Ectodermal cell (in vitro differentiated cells): ENCODE measurements around the gene DHFR2.
"Not testable (repeated sequence)": the region's sequence is repeated elsewhere in the genome, so short reads cannot be mapped to it uniquely, and the experiment has no call there.

Source experiments
- H3K27ac ChIP-seq: 2 replicates; pipeline ENCODE4 v1.7.0; 2013; ENCODE audit warnings: mild to moderate bottlenecking, low read depth, low read length; ENCODE audit not compliant: insufficient read depth, poor library complexity, severe bottlenecking
- H3K27me3 ChIP-seq: 2 replicates; pipeline ENCODE4 v1.7.0; 2013; ENCODE audit warnings: mild to moderate bottlenecking, low read length; ENCODE audit not compliant: insufficient read depth, control insufficient read depth, poor library complexity, severe bottlenecking
- H3K36me3 ChIP-seq: one replicate; pipeline ENCODE4 v1.7.0; 2013; ENCODE audit warnings: low read length; ENCODE audit not compliant: control insufficient read depth, insufficient read depth
- H3K4me1 ChIP-seq: one replicate; pipeline ENCODE4 v1.7.0; 2013; ENCODE audit warnings: low read length; ENCODE audit not compliant: control insufficient read depth, insufficient read depth
- H3K4me3 ChIP-seq: 2 replicates; pipeline ENCODE4 v1.7.0; 2013; ENCODE audit warnings: low read depth, low read length, control low read depth; ENCODE audit not compliant: insufficient read depth
- H3K9me3 ChIP-seq: 2 replicates; pipeline ENCODE4 v1.7.0; 2013; ENCODE audit warnings: mild to moderate bottlenecking, low read length, moderate library complexity; ENCODE audit not compliant: control insufficient read depth
- WGBS, 2 experiments: methylation state at CpG; one replicate each; pipeline ENCODE4 v1.1.7; 2013; ENCODE audit warnings: missing lambda C conversion rate in 2 of 2; 5-methylcytosine and 5-hydroxymethylcytosine counted together

Gene DHFR2

GRCh38 chr3:94065819-94066480 lies 3.2 kb upstream of the DHFR2 start:
- no peak overlapping the region for H3K27ac ChIP-seq
- no peaks in the 10 kb centered on the region for H3K36me3 ChIP-seq
- H3K4me3 ChIP-seq = no peak overlapping the region
- no peaks in the 10 kb centered on the region for H3K27me3 ChIP-seq
- 91 to 96% methylated on average over 1 of the region's 1 CpG for WGBS, 2 experiments
- H3K4me1 ChIP-seq = peaks cover 11% of the 10 kb centered on the region
- no peaks in the 10 kb centered on the region for H3K9me3 ChIP-seq

GRCh38 chr3:94065122-94065521 lies 2.4 kb upstream of the DHFR2 start:
- Histone ChIP-seq H3K36me3 (peaks cover 2% of the 10 kb centered on the region), H3K9me3 (no peaks in the 10 kb centered on the region), H3K4me1 (peaks cover 11% of the 10 kb centered on the region), H3K27me3 (no peaks in the 10 kb centered on the region), H3K4me3 (no peak overlapping the region), H3K27ac (no peak overlapping the region)
- 89% methylated on average over 1 of the region's 1 CpG; no CpG with 5 or more reads in 1 of the 2 experiments for WGBS, 2 experiments

- Histone ChIP-seq H3K4me3 (no peak overlapping the region), H3K36me3 (peaks cover 4% of the 10 kb centered on the region), H3K4me1 (peaks cover 11% of the 10 kb centered on the region), H3K9me3 (no peaks in the 10 kb centered on the region), H3K27ac (no peak overlapping the region), H3K27me3 (no peaks in the 10 kb centered on the region)
- WGBS, 2 experiments = 94% methylated on average over 4 to 6 of the region's 6 CpGs
Measured at GRCh38 chr3:94064243-94064860, 1.6 kb upstream of the DHFR2 start.

- 69 to 73% methylated on average over 17 of the region's 17 CpGs for WGBS, 2 experiments
Measured at GRCh38 chr3:94063496-94064119, 892 bp upstream of the DHFR2 start.

GRCh38 chr3:94061297-94061696 lies 1.4 kb downstream of the DHFR2 start:
- no peaks in the 10 kb centered on the region for H3K9me3 ChIP-seq
- H3K4me1 ChIP-seq = peaks cover 11% of the 10 kb centered on the region
- WGBS, 2 experiments = 94 to 99% methylated on average over 12 of the region's 13 CpGs
- no peak overlapping the region for H3K4me3 ChIP-seq
- no peaks in the 10 kb centered on the region for H3K27me3 ChIP-seq
- H3K36me3 ChIP-seq = peaks cover 4% of the 10 kb centered on the region
- H3K27ac ChIP-seq = no peak overlapping the region

More at GRCh38 chr3:94063496-94064119, 892 bp upstream of the DHFR2 start:
- H3K9me3 ChIP-seq = no peaks in the 10 kb centered on the region
- H3K27ac ChIP-seq = peak overlapping the region; percentile 97
- no peaks in the 10 kb centered on the region for H3K27me3 ChIP-seq
- H3K4me1 ChIP-seq = peaks cover 11% of the 10 kb centered on the region
- peaks cover 4% of the 10 kb centered on the region for H3K36me3 ChIP-seq
- peak overlapping the region; percentile 91 for H3K4me3 ChIP-seq

- H3K27ac ChIP-seq = no peak overlapping the region
- H3K4me1 ChIP-seq = no peaks in the 10 kb centered on the region
- no peaks in the 10 kb centered on the region for H3K9me3 ChIP-seq
- H3K4me3 ChIP-seq = no peak overlapping the region
- H3K27me3 ChIP-seq = no peaks in the 10 kb centered on the region
- H3K36me3 ChIP-seq = no peaks in the 10 kb centered on the region
Measured at GRCh38 chr3:94050546-94050945, 12.2 kb downstream of the DHFR2 start.

- 100% methylated on average over 2 of the region's 2 CpGs; no CpG with 5 or more reads in 1 of the 2 experiments for WGBS, 2 experiments
- Histone ChIP-seq H3K4me1 (no peaks in the 10 kb centered on the region), H3K27ac (no peak overlapping the region), H3K4me3 (no peak overlapping the region), H3K9me3 (no peaks in the 10 kb centered on the region), H3K27me3 (no peaks in the 10 kb centered on the region), H3K36me3 (no peaks in the 10 kb centered on the region)
Measured at GRCh38 chr3:94049267-94049666, 13.4 kb downstream of the DHFR2 start.

- Histone ChIP-seq H3K27me3 (no peaks in the 10 kb centered on the region), H3K4me1 (no peaks in the 10 kb centered on the region), H3K4me3 (no peak overlapping the region), H3K9me3 (no peaks in the 10 kb centered on the region), H3K27ac (no peak overlapping the region), H3K36me3 (no peaks in the 10 kb centered on the region)
- WGBS, 2 experiments = 100% methylated on average over 1 of the region's 2 CpGs; no CpG with 5 or more reads in 1 of the 2 experiments
Measured at GRCh38 chr3:94046533-94046932, 16.2 kb downstream of the DHFR2 start.

GRCh38 chr3:94044100-94044936 lies 18.4 kb downstream of the DHFR2 start:
- not testable (repeated sequence) for H3K27ac ChIP-seq, H3K4me1 ChIP-seq, H3K36me3 ChIP-seq, H3K4me3 ChIP-seq, H3K9me3 ChIP-seq, H3K27me3 ChIP-seq
- 96% methylated on average over 61 of the region's 61 CpGs for WGBS, 2 experiments

GRCh38 chr3:94043285-94043684 lies 19.4 kb downstream of the DHFR2 start:
- Histone ChIP-seq H3K9me3 (no peaks in the 10 kb centered on the region), H3K36me3 (no peaks in the 10 kb centered on the region), H3K27me3 (no peaks in the 10 kb centered on the region), H3K4me1 (no peaks in the 10 kb centered on the region), H3K4me3 (no peak overlapping the region), H3K27ac (no peak overlapping the region)
- 100% methylated on average over 1 of the region's 1 CpG for WGBS, 2 experiments
